ENCODE measurements around the gene CTBP2.

The CTBP2 gene

GRCh38 chr10:124936813-124937212 is 223.6 kb downstream of the CTBP2 start:
- TF ChIP-seq CTCF (IDR thresholded peaks at IDR 0.05; ENCODE audit: low read depth, low read length) = no peak
- DNase-seq (ENCODE audit: low read depth in 2 of 2) = no peak
- H3K4me3 ChIP-seq (replicated peaks in 1 of 2; ENCODE audit: low read depth in 2 of 2, low read length in 2 of 2) = no peak overlapping the region

- DNase-seq (ENCODE audit: low read depth in 2 of 2) = peak in 1 of 2 donors; percentile 55
- no peak for TF ChIP-seq CTCF (IDR thresholded peaks at IDR 0.05; ENCODE audit: low read depth, low read length)
- H3K4me3 ChIP-seq (replicated peaks in 1 of 2; ENCODE audit: low read depth in 2 of 2, low read length in 2 of 2) = no peak overlapping the region
Observed at GRCh38 chr10:124935946-124936345, 224.4 kb downstream of the CTBP2 start.
